H9 (cell line): Measurements from ENCODE around the gene NCK1. TPM values are rescaled to one million over a fixed set of nuclear protein-coding genes. Genes with fewer than 3 reads are reported as not detected.

Experiments used
- DNase-seq: peaks from one replicate; pipeline ENCODE4 v3.0.0-alpha.2; 2017
- H2AFZ ChIP-seq: one replicate; pipeline ENCODE4 v1.6.1; 2013; ENCODE audit warnings: mild to moderate bottlenecking, low read length, control low read depth, moderate library complexity
- H2AK5ac ChIP-seq: 2 replicates; pipeline ENCODE4 v1.6.1; 2013; ENCODE audit warnings: low read length, control low read depth, mixed read lengths; ENCODE audit not compliant: insufficient read length
- H2BK120ac ChIP-seq: one replicate; pipeline ENCODE4 v1.6.1; 2013; ENCODE audit warnings: low read depth, mild to moderate bottlenecking, low read length, control low read depth, inconsistent platforms; ENCODE audit not compliant: poor library complexity, severe bottlenecking
- H2BK12ac ChIP-seq: 2 replicates; pipeline ENCODE4 v1.6.1; 2013; ENCODE audit warnings: low read length, control low read depth, mixed read lengths, low read depth; ENCODE audit not compliant: insufficient read length
- H2BK15ac ChIP-seq: 2 replicates; pipeline ENCODE4 v1.6.1; 2013; ENCODE audit warnings: low read depth, low read length, control low read depth
- H2BK20ac ChIP-seq: one replicate; pipeline ENCODE4 v1.6.1; 2013; ENCODE audit warnings: low read depth, mild to moderate bottlenecking, low read length, control low read depth, inconsistent platforms; ENCODE audit not compliant: poor library complexity, severe bottlenecking
- H2BK5ac ChIP-seq: 2 replicates; pipeline ENCODE4 v1.6.1; 2013; ENCODE audit warnings: low read length, control low read depth, mixed read lengths; ENCODE audit not compliant: insufficient read length
- H3K14ac ChIP-seq: 2 replicates; pipeline ENCODE4 v1.6.1; 2013; ENCODE audit warnings: low read length, control low read depth; ENCODE audit not compliant: insufficient read depth
- H3K18ac ChIP-seq: 2 replicates; pipeline ENCODE4 v1.6.1; 2013; ENCODE audit warnings: low read depth, mild to moderate bottlenecking, mixed read lengths, low read length, control low read depth; ENCODE audit not compliant: insufficient read length
- H3K23ac ChIP-seq: 2 replicates; pipeline ENCODE4 v1.6.1; 2013; ENCODE audit warnings: low read length, control low read depth, mixed read lengths, low read depth; ENCODE audit not compliant: insufficient read length
- H3K23me2 ChIP-seq: 2 replicates; pipeline ENCODE4 v1.6.1; 2013; ENCODE audit warnings: low read depth, mild to moderate bottlenecking, mixed read lengths, low read length, control low read depth; ENCODE audit not compliant: insufficient read length, poor library complexity, severe bottlenecking
- H3K27ac ChIP-seq: 2 replicates; pipeline ENCODE4 v1.5.1; 2013; ENCODE audit warnings: low read length, control low read depth, mixed read lengths, low read depth; ENCODE audit not compliant: insufficient read length
- H3K27me3 ChIP-seq: 2 replicates; pipeline ENCODE4 v1.6.1; 2013; ENCODE audit warnings: low read length, control low read depth, inconsistent platforms; ENCODE audit not compliant: insufficient read depth
- H3K4ac ChIP-seq: 2 replicates; pipeline ENCODE4 v1.6.1; 2013; ENCODE audit warnings: low read depth, mild to moderate bottlenecking, control low read depth, inconsistent platforms, low read length, moderate library complexity
- H3K4me1 ChIP-seq: 2 replicates; pipeline ENCODE4 v1.6.1; 2013; ENCODE audit warnings: low read length, control low read depth, inconsistent platforms; ENCODE audit not compliant: insufficient read depth
- H3K4me2 ChIP-seq: 2 replicates; pipeline ENCODE4 v1.6.1; 2013; ENCODE audit warnings: low read length, control low read depth, mixed read lengths; ENCODE audit not compliant: insufficient read length, insufficient read depth
- H3K56ac ChIP-seq: 2 replicates; pipeline ENCODE4 v1.6.1; 2013; ENCODE audit warnings: low read depth, mild to moderate bottlenecking, mixed read lengths, low read length, control low read depth; ENCODE audit not compliant: insufficient read length
- H3K79me1 ChIP-seq: 2 replicates; pipeline ENCODE4 v1.6.1; 2013; ENCODE audit warnings: low read depth, mild to moderate bottlenecking, moderate library complexity, low read length, control low read depth, inconsistent platforms; ENCODE audit not compliant: insufficient read depth, poor library complexity, severe bottlenecking
- H3K79me2 ChIP-seq: 2 replicates; pipeline ENCODE4 v1.6.1; 2013; ENCODE audit warnings: low read length, control low read depth, inconsistent platforms; ENCODE audit not compliant: insufficient read depth
- H3K9ac ChIP-seq: 2 replicates; pipeline ENCODE4 v1.6.1; 2013; ENCODE audit warnings: low read length, control low read depth, mixed read lengths; ENCODE audit not compliant: insufficient read length; ENCODE audit errors: extremely low read depth
- H3K9me3 ChIP-seq: one replicate; pipeline ENCODE4 v1.6.1; 2013; ENCODE audit warnings: low read depth, low read length, inconsistent platforms; ENCODE audit not compliant: control insufficient read depth
- H3T11ph ChIP-seq: one replicate; pipeline ENCODE4 v1.6.1; 2013; ENCODE audit warnings: mild to moderate bottlenecking, low read length, control low read depth, inconsistent platforms
- H4K20me1 ChIP-seq: one replicate; pipeline ENCODE4 v1.6.1; 2013; ENCODE audit not compliant: control insufficient read depth, insufficient read length, insufficient read depth
- H4K5ac ChIP-seq: 2 replicates; pipeline ENCODE4 v1.6.1; 2013; ENCODE audit warnings: low read depth, mild to moderate bottlenecking, mixed read lengths, low read length, control low read depth; ENCODE audit not compliant: insufficient read length
- H4K8ac ChIP-seq: replicated peaks from 2 replicates; pipeline ENCODE4 v1.6.1; 2013; ENCODE audit warnings: low read length, control low read depth, mixed read lengths, low read depth; ENCODE audit not compliant: insufficient read length
- H4K91ac ChIP-seq: 2 replicates; pipeline ENCODE4 v1.6.1; 2013; ENCODE audit warnings: low read depth, mild to moderate bottlenecking, moderate library complexity, mixed read lengths, low read length, control low read depth; ENCODE audit not compliant: insufficient read length
- H3K27ac Mint-ChIP-seq, 3 experiments: 2 replicates in 2 of 3; 3 replicates in 1 of 3; pipeline ENCODE4 v1.8.0; 2020 to 2021; ENCODE audit warnings: mixed read lengths in 3 of 3, mild to moderate bottlenecking in 1 of 3, moderate library complexity in 1 of 3
- H3K27me3 Mint-ChIP-seq: 2 replicates; pipeline ENCODE4 v1.8.0; 2021; ENCODE audit warnings: low read depth, mild to moderate bottlenecking, moderate library complexity, mixed read lengths
- H3K36me3 Mint-ChIP-seq, 3 experiments: 2 replicates in 2 of 3; 3 replicates in 1 of 3; pipeline ENCODE4 v1.8.0; 2020 to 2021; ENCODE audit warnings: low read depth in 3 of 3, mixed read lengths in 3 of 3; ENCODE audit not compliant: insufficient read depth in 1 of 3
- H3K4me1 Mint-ChIP-seq, 2 experiments: 2 replicates each; pipeline ENCODE4 v1.8.0; 2020; ENCODE audit warnings: mixed read lengths in 2 of 2
- H3K4me3 Mint-ChIP-seq, 2 experiments: 2 replicates in 1 of 2; 3 replicates in 1 of 2; pipeline ENCODE4 v1.8.0; 2020 to 2021; ENCODE audit warnings: mild to moderate bottlenecking in 2 of 2, mixed read lengths in 2 of 2, moderate library complexity in 1 of 2
- H3K9me3 Mint-ChIP-seq, 2 experiments: 2 replicates in 1 of 2; 3 replicates in 1 of 2; pipeline ENCODE4 v1.8.0; 2020; ENCODE audit warnings: mild to moderate bottlenecking in 2 of 2, mixed read lengths in 2 of 2, moderate library complexity in 1 of 2
- WGBS: extraction: QIAGEN DNeasy Blood & Tissue Kit; methylation state at CpG from one replicate; pipeline ENCODE4 v1.1.7; 2013; ENCODE audit warnings: missing lambda C conversion rate, low lambda C conversion rate, mixed read lengths; ENCODE audit not compliant: insufficient read length; ENCODE audit errors: extremely low coverage; 5-methylcytosine and 5-hydroxymethylcytosine counted together
- total RNA-seq: library from RNA; stranded (reverse); gene quantifications from 2 replicates; pipeline ENCODE4 v1.2.1, GENCODE V29; 2021
- TF ChIP-seq, protein P1 (sequence below): fragments of 200-600 bp; sonication (generic); conservative IDR thresholded peaks from 3 replicates; pipeline ENCODE4 v1.8.0; 2021; ENCODE audit warnings: antibody characterized with exemption, mild to moderate bottlenecking

NCK1 gene
- total RNA-seq, 1 experiment from 2014 or later: 26.4 TPM

DNA sequence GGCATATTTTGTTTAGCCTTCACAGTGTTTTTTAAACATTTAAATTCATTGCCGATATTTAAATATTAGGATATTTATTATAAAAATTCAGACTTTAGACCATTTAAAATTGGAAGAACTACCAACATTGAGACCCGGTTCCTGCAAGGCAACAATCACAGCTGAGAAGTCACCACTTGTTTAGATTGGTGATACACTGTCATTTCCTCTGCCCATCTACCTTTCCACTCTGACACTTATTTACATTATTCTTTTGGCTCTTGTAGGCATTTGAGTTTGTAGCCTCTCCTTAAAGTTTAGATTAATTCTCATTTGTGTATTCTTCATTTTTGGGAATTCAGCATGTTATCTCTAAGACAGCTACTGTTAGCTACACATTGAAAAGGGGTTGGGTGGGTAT, 85.5 kb downstream of the NCK1 start:
- peak overlapping the region in 1 of 3 experiments; percentile 49; a peak in 2 of 7 replicates for H3K27ac Mint-ChIP-seq
- no peaks in the 10 kb centered on the region for H3K27me3 ChIP-seq
- H2BK120ac ChIP-seq: no peak overlapping the region
- no peak overlapping the region for H4K5ac ChIP-seq
- DNase-seq: no peak
- no peak overlapping the region for H2AFZ ChIP-seq
- no peak overlapping the region for H3T11ph ChIP-seq
- H3K18ac ChIP-seq: no peak overlapping the region
- H3K79me1 ChIP-seq: no peaks in the 10 kb centered on the region
- H3K4me3 Mint-ChIP-seq: no peak overlapping the region
- no peak overlapping the region for H3K27ac ChIP-seq
- H2BK5ac ChIP-seq: no peak overlapping the region
- no peak overlapping the region for H2BK15ac ChIP-seq
- no peak overlapping the region for H3K4me2 ChIP-seq
- H3K4me1 ChIP-seq: peaks cover 3% of the 10 kb centered on the region; the same call in 1 of the 2 replicates
- H3K4me1 Mint-ChIP-seq: peaks cover 12 to 17% of the 10 kb centered on the region in 2 experiments
- H3K9me3 ChIP-seq: no peaks in the 10 kb centered on the region
- no peak overlapping the region for H3K4ac ChIP-seq
- H2AK5ac ChIP-seq: no peak overlapping the region
- H3K23me2 ChIP-seq: no peaks in the 10 kb centered on the region
- H4K20me1 ChIP-seq: no peaks in the 10 kb centered on the region
- no peak overlapping the region for H2BK12ac ChIP-seq
- no peak overlapping the region for H2BK20ac ChIP-seq
- WGBS: no CpG with 5 or more reads among the region's 2 CpGs
- no peak overlapping the region for H3K56ac ChIP-seq
- H4K8ac ChIP-seq: no peak overlapping the region
- H4K91ac ChIP-seq: no peak overlapping the region
- H3K9me3 Mint-ChIP-seq: no peaks in the 10 kb centered on the region
- no peak overlapping the region for H3K23ac ChIP-seq
- no peak overlapping the region for H3K14ac ChIP-seq
- H3K36me3 Mint-ChIP-seq: peaks cover 0 to 11% (median 0%) of the 10 kb centered on the region in 3 experiments; a peak in 3 of 7 replicates
- H3K9ac ChIP-seq: no peak overlapping the region
- TF ChIP-seq, protein P1, sequence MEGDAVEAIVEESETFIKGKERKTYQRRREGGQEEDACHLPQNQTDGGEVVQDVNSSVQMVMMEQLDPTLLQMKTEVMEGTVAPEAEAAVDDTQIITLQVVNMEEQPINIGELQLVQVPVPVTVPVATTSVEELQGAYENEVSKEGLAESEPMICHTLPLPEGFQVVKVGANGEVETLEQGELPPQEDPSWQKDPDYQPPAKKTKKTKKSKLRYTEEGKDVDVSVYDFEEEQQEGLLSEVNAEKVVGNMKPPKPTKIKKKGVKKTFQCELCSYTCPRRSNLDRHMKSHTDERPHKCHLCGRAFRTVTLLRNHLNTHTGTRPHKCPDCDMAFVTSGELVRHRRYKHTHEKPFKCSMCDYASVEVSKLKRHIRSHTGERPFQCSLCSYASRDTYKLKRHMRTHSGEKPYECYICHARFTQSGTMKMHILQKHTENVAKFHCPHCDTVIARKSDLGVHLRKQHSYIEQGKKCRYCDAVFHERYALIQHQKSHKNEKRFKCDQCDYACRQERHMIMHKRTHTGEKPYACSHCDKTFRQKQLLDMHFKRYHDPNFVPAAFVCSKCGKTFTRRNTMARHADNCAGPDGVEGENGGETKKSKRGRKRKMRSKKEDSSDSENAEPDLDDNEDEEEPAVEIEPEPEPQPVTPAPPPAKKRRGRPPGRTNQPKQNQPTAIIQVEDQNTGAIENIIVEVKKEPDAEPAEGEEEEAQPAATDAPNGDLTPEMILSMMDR: no peak
- no peaks in the 10 kb centered on the region for H3K27me3 Mint-ChIP-seq
- H3K79me2 ChIP-seq: no peaks in the 10 kb centered on the region
